ENCODE results near the gene ADPRHL1. TPM values are rescaled to one million over a fixed set of nuclear protein-coding genes. Genes with fewer than 3 reads are reported as not detected.
A peak's percentile ranks its signal among the peaks of the same experiment; 100 is the strongest.

ADPRHL1 gene
- total RNA-seq, 1 donor from 2014 or later = 11.3 TPM

DNA sequence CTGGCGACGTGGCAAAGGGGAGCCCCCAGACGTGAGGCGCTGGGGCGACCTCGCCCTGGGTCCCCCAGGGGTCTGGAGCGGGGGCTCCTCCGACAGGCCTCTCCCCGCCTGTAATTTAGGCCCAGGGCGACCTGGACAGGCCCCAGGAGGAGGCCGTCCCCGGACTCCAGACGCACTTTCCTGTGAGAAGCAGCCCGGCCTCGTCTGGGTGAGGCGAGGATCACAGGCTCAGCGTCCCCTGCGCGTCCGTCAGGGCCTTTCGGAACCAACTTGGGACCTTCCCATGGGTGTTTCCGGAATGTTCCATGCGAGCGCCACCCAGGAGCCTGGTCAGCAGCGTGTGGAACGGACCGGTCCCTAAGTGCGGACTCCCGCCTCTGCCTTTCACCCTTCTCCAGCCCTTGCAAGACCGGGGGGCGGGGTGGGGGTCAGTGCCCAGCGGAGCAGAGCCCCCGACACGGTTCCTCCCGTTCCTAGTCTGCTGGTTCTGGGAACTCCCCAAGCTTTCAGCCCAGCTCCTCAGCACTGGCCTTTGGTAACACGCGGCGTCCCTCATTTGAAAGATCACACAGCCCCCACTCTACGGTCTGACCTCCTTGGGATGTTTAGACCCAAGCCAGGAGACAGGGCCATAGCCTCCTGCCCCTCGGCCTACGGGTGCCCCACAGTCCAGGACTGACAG lies 88.2 kb downstream of the ADPRHL1 start:
- H3K4me1 ChIP-seq = peaks cover 7 to 8% of the 10 kb centered on the region in 2 donors
- peaks cover 5% of the 10 kb centered on the region for H3K27me3 ChIP-seq
- H3K36me3 ChIP-seq = no peaks in the 10 kb centered on the region
- intact Hi-C loops (cut with DNase I) = loop anchor here (5.0 kb wide), 2 partner anchors 68 to 158 kb away; partner anchors contain the start of genes CUL4A, LAMP1 and PCID2
- H3K4me3 ChIP-seq = peak overlapping the region; percentile 45 to 85
- no peak overlapping the region for H3K27ac ChIP-seq
- TF ChIP-seq CTCF (IDR thresholded peaks at IDR 0.05) = no peak
- DNase-seq (ENCODE audit: low spot score in 2 of 2) = peak in 1 of 2 donors; percentile 61
- H3K9me3 ChIP-seq = no peaks in the 10 kb centered on the region

- Histone ChIP-seq H3K4me3 (peak overlapping the region; percentile 45 to 85), H3K36me3 (no peaks in the 10 kb centered on the region), H3K4me1 (peaks cover 7 to 8% of the 10 kb centered on the region in 2 donors), H3K27ac (peak overlapping the region in 1 of 2 donors; percentile 44), H3K9me3 (no peaks in the 10 kb centered on the region), H3K27me3 (peaks cover 5% of the 10 kb centered on the region)
- TF ChIP-seq CTCF (IDR thresholded peaks at IDR 0.05) = no peak
- DNase-seq (ENCODE audit: low spot score in 2 of 2) = peak in 1 of 2 donors; percentile 61
- intact Hi-C loops (cut with DNase I) = loop anchor here (5.0 kb wide), 2 partner anchors 67 to 157 kb away; partner anchors contain the start of genes CUL4A, LAMP1 and PCID2
Measured at GRCh38 chr13:113364311-113364889, 88.9 kb downstream of the ADPRHL1 start.

GRCh38 chr13:113361406-113361805 lies 91.9 kb downstream of the ADPRHL1 start:
- H3K4me3 ChIP-seq = no peak overlapping the region
- intact Hi-C loops (cut with DNase I) = loop anchor here (5.0 kb wide), 2 partner anchors 64 to 154 kb away; partner anchors contain the start of genes CUL4A, LAMP1 and PCID2
- no peak overlapping the region for H3K27ac ChIP-seq

GRCh38 chr13:113360446-113360845 lies 92.8 kb downstream of the ADPRHL1 start:
- peaks cover 7 to 8% of the 10 kb centered on the region in 2 donors for H3K4me1 ChIP-seq
- peaks cover 5% of the 10 kb centered on the region for H3K27me3 ChIP-seq
- DNase-seq (ENCODE audit: low spot score in 2 of 2) = peak in 1 of 2 donors; percentile 38
- intact Hi-C loops (cut with DNase I) = loop anchor here (5.0 kb wide), 2 partner anchors 63 to 153 kb away; partner anchors contain the start of genes CUL4A, LAMP1 and PCID2
- no peak overlapping the region for H3K4me3 ChIP-seq
- H3K36me3 ChIP-seq = no peaks in the 10 kb centered on the region
- H3K9me3 ChIP-seq = no peaks in the 10 kb centered on the region
- no peak overlapping the region for H3K27ac ChIP-seq
- TF ChIP-seq CTCF (IDR thresholded peaks at IDR 0.05) = no peak

More at GRCh38 chr13:113361406-113361805, 91.9 kb downstream of the ADPRHL1 start:
- Histone ChIP-seq H3K36me3 (no peaks in the 10 kb centered on the region), H3K4me1 (peaks cover 7 to 8% of the 10 kb centered on the region in 2 donors), H3K27me3 (peaks cover 5% of the 10 kb centered on the region), H3K9me3 (no peaks in the 10 kb centered on the region)
- TF ChIP-seq CTCF (IDR thresholded peaks at IDR 0.05) = no peak
- DNase-seq (ENCODE audit: low spot score in 2 of 2) = peak in 1 of 2 donors; percentile 50

DNA sequence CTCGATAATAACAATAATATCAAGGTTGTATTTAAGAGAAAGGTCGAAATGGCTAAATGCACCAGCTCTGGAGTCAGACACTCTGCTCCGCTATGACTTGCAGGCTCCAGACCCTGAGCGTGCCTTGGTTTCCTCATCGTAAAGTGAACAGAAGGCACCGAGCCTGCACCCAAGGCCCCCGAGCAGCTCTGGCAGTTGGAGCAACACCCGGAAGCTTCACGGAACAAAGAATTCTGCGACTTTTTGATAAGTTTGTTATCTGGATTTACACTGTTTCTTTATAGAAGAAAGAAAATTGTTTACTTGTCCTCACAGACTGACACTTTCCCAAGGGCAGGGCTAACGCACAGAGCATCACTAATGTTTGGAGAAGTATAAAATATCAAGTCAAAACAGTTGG lies 93.7 kb downstream of the ADPRHL1 start:
- no peaks in the 10 kb centered on the region for H3K36me3 ChIP-seq
- H3K27me3 ChIP-seq = peaks cover 5% of the 10 kb centered on the region
- no peak for TF ChIP-seq CTCF (IDR thresholded peaks at IDR 0.05)
- H3K4me1 ChIP-seq = peaks cover 7 to 8% of the 10 kb centered on the region in 2 donors
- no peak overlapping the region for H3K4me3 ChIP-seq
- H3K27ac ChIP-seq = no peak overlapping the region
- no peaks in the 10 kb centered on the region for H3K9me3 ChIP-seq
- peak in 1 of 2 donors; percentile 15 for DNase-seq (ENCODE audit: low spot score in 2 of 2)
- intact Hi-C loops (cut with DNase I) = no loop called here
